T-helper 1 cell treated with Interleukin-12 subunit alpha and Interleukin-12 subunit beta and Interleukin-4 antibody, amounts not matched to agents 30 ng/mL and 1 ng/mL, for 36 hours (primary cell): ENCODE results near the gene TSPAN5. TPM values are rescaled to one million over a fixed set of nuclear protein-coding genes. Genes with fewer than 3 reads are reported as not detected.
"Not testable (repeated sequence)": the region's sequence is repeated elsewhere in the genome, so short reads cannot be mapped to it uniquely, and the experiment has no call there.

Experiments used
- intact Hi-C: fragments of 100-400 bp; cut with micrococcal nuclease; formaldehyde crosslinking; loops from one replicate; pipeline ENCODE4 v1.15.1; 2024
- total RNA-seq: library from RNA; stranded (reverse); gene quantifications from 2 replicates; pipeline ENCODE4 v1.2.3, GENCODE V29; 2022

Gene TSPAN5
- total RNA-seq: 33.6 and 36.3 TPM in 2 replicates

- intact Hi-C loops: loop anchor here (1.0 kb wide), 7 partner anchors 48 to 430 kb away; partner anchors contain the start of genes ADH5, EIF4E and METAP1
Measured at GRCh38 chr4:98658287-98659105, at the start of gene TSPAN5. Gene TSPAN5 (minus strand): TSS chr4:98658611.

GRCh38 chr4:98706935-98707334, 48.5 kb upstream of the TSPAN5 start:
- intact Hi-C loops: loop anchor here (1.0 to 2.0 kb wide), 8 partner anchors 44 to 446 kb away; partner anchors contain the start of genes METAP1, RAP1GDS1 and TSPAN5

GRCh38 chr4:98706200-98706813, 47.9 kb upstream of the TSPAN5 start:
- intact Hi-C loops: loop anchor here (1.0 to 2.0 kb wide), 8 partner anchors 43 to 445 kb away; partner anchors contain the start of genes METAP1, RAP1GDS1 and TSPAN5

GRCh38 chr4:98705586-98705985, 47.2 kb upstream of the TSPAN5 start:
- intact Hi-C loops: not testable (repeated sequence)

- intact Hi-C loops: no loop called here
Measured at GRCh38 chr4:98700656-98701055, 42.2 kb upstream of the TSPAN5 start.

- intact Hi-C loops: no loop called here
Measured at GRCh38 chr4:98694076-98694475, 35.7 kb upstream of the TSPAN5 start.

- intact Hi-C loops: no loop called here
Measured at GRCh38 chr4:98692411-98692810, 34.0 kb upstream of the TSPAN5 start.

- intact Hi-C loops: no loop called here
Measured at GRCh38 chr4:98691588-98691987, 33.2 kb upstream of the TSPAN5 start.

GRCh38 chr4:98689507-98690174, 31.2 kb upstream of the TSPAN5 start:
- intact Hi-C loops: no loop called here

- intact Hi-C loops: loop anchor here (1.0 kb wide), 1 partner anchor 25 kb away; no protein-coding TSS in a partner anchor
Measured at GRCh38 chr4:98688411-98689290, 30.2 kb upstream of the TSPAN5 start.

- intact Hi-C loops: loop anchor here (1.0 kb wide), 1 partner anchor 25 kb away; no protein-coding TSS in a partner anchor
Measured at GRCh38 chr4:98687876-98688275, 29.5 kb upstream of the TSPAN5 start.

- intact Hi-C loops: no loop called here
Measured at GRCh38 chr4:98686847-98687246, 28.4 kb upstream of the TSPAN5 start.

GRCh38 chr4:98686043-98686707, 27.8 kb upstream of the TSPAN5 start:
- intact Hi-C loops: no loop called here

GRCh38 chr4:98685225-98686042, 27.0 kb upstream of the TSPAN5 start:
- intact Hi-C loops: no loop called here

- intact Hi-C loops: no loop called here
Measured at GRCh38 chr4:98682719-98683118, 24.3 kb upstream of the TSPAN5 start.

- intact Hi-C loops: no loop called here
Measured at GRCh38 chr4:98680806-98681205, 22.4 kb upstream of the TSPAN5 start.

- intact Hi-C loops: no loop called here
Measured at GRCh38 chr4:98679738-98680137, 21.3 kb upstream of the TSPAN5 start.

GRCh38 chr4:98677799-98678198, 19.4 kb upstream of the TSPAN5 start:
- intact Hi-C loops: no loop called here

- intact Hi-C loops: no loop called here
Measured at GRCh38 chr4:98674404-98675173, 16.2 kb upstream of the TSPAN5 start.
